22Rv1 (cell line): ENCODE measurements around the gene HOXD11.

Experiments
- H3K27ac ChIP-seq: fragments of 450-650 bp; 2 replicates; pipeline ENCODE4 v1.5.1; 2017
- ZFX ChIP-seq: fragments of 450-650 bp; IDR thresholded peaks from 2 replicates; pipeline ENCODE4 v1.6.1; 2017; ENCODE audit warnings: antibody characterized with exemption, borderline replicate concordance
- TF ChIP-seq, protein P1 (sequence below): fragments of 450-650 bp; IDR thresholded peaks from 2 replicates; pipeline ENCODE4 v1.5.1; 2017; ENCODE audit warnings: mild to moderate bottlenecking

HOXD11 gene

GRCh38 chr2:176128172-176128981 lies 21.3 kb downstream of the HOXD11 start:
- H3K27ac ChIP-seq = no peak overlapping the region
- TF ChIP-seq, protein P1, sequence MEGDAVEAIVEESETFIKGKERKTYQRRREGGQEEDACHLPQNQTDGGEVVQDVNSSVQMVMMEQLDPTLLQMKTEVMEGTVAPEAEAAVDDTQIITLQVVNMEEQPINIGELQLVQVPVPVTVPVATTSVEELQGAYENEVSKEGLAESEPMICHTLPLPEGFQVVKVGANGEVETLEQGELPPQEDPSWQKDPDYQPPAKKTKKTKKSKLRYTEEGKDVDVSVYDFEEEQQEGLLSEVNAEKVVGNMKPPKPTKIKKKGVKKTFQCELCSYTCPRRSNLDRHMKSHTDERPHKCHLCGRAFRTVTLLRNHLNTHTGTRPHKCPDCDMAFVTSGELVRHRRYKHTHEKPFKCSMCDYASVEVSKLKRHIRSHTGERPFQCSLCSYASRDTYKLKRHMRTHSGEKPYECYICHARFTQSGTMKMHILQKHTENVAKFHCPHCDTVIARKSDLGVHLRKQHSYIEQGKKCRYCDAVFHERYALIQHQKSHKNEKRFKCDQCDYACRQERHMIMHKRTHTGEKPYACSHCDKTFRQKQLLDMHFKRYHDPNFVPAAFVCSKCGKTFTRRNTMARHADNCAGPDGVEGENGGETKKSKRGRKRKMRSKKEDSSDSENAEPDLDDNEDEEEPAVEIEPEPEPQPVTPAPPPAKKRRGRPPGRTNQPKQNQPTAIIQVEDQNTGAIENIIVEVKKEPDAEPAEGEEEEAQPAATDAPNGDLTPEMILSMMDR = no peak
- TF ChIP-seq ZFX = no peak

DNA sequence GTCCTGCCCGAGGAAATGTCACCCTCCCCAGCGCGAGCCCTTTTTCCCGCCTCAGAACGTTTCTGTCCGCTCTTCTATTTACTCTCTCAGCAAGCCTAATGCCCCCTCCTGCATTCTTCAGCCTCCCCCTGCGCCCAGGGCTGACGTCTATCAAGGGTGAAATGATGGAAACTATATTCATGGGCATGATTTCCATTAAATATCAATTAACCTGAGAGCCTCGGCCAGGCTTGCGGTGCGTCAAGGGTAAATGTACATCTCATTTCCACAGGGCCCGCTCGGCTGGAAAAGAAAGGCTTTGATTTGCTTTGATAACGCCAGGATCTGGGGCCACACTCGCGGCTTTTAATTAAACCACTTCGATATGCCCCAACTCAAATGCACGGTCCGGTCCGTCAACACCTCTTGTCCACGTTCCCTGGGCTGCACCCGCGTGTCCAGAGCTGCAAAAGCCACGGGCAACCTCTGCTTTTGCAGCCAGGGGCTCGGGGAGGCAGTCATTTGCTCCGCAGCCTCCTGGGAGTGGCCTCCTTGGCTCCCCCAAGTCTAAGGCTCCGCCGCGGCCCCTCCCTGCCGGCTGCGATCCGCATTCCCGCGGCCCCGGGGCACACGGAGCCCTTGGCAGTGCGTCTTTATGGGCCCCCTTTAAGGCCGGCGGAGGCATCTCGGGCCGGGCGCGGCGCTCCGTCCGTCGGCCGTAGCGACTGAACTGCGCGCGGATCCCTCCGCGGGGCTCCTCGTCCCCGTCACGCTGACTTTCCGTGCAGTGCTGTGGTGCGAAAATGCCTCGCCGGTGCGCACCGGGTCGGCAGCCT lies 22.1 kb downstream of the HOXD11 start, which contains the start of gene HOXD8:
HOXD8 (plus strand) TSS at position 724 of the 815 bp plus-strand sequence. CDS start 662 bp downstream, outside the sequence.
- no peak within 1 kb of the TSS for H3K27ac ChIP-seq
- no peak for TF ChIP-seq ZFX
- TF ChIP-seq, protein P1 = no peak

- TF ChIP-seq, protein P1 = no peak
- TF ChIP-seq ZFX = no peak
- H3K27ac ChIP-seq = no peak overlapping the region
Observed at GRCh38 chr2:176129813-176130146, 22.7 kb downstream of the HOXD11 start.

GRCh38 chr2:176130147-176130956 lies 23.3 kb downstream of the HOXD11 start:
- TF ChIP-seq, protein P1 = no peak
- H3K27ac ChIP-seq = no peak overlapping the region

GRCh38 chr2:176130957-176131847 lies 24.1 kb downstream of the HOXD11 start:
- TF ChIP-seq, protein P1 = no peak
- TF ChIP-seq ZFX = no peak
- no peak overlapping the region for H3K27ac ChIP-seq

DNA sequence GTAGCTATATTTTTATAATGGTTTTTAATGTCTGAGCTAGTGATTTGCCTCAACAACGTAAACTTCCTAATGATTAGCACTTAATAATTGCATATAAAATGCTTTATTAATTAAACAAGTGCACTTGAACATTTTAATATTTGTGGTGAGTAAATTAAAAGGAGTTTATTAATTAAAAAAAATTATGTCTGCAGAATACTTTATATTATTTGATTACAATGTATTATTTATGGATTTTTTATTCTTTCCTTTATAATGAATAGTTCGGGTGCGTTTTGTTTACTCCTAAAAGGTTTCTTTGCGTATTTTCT lies 24.7 kb downstream of the HOXD11 start:
- H3K27ac ChIP-seq = no peak overlapping the region
- TF ChIP-seq ZFX = no peak
- TF ChIP-seq, protein P1 = no peak
